HG03175 (cell line): Measurements from ENCODE around the gene KRTAP4-11.
"Not testable (repeated sequence)": the region's sequence is repeated elsewhere in the genome, so short reads cannot be mapped to it uniquely, and the experiment has no call there.

Experiments
- ATAC-seq: cut with Tn5 transposase; IDR thresholded peaks from one replicate; pipeline ENCODE4 v1.9.1; 2021; ENCODE audit warnings: mild to moderate bottlenecking, moderate library complexity; ENCODE audit not compliant: unreplicated experiment

The KRTAP4-11 gene

DNA sequence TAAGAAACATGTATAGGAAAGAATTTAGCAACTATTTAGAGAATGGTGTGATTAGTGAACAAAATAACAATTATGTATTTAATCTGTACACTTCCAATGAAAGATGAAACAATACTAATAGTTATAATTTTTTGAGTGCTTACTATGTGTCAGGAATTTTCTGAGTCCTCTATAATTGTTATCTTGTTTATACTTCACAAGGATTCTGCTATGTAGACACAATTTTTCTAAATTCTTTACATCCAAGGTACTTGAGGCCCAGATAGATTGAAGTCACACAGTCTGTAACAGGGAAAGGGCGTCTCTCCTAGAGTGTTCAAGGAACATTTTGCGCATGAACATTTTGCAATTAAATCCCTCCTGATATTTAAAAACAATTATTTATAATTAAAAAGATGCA lies 6.9 kb upstream of the KRTAP4-11 start:
- ATAC-seq, result no peak

DNA sequence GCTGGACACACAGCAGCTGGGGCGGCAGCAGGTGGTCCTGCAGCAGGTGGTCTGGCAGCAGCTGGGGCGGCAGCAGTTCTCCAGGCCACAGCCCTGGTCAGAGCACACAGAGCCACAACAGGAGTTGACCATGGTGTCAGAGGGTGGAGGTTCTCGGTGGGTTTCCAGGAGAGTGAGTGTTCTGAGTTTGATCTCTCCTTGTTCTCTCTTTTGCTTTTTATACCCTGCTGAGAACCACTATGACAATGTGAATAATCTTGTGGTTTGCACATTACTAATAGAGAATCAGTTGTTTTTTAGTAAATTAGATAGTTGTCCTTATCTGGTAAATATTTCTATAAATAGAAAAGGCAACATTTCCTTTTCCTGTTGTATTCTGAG lies 5.8 kb upstream of the KRTAP4-11 start, which contains the start of gene KRTAP4-12:
TSS of gene KRTAP4-12 (minus strand) at position 192 of the 381 bp plus-strand sequence. CDS start at position 132, 60 bp downstream.
- ATAC-seq, result not testable (repeated sequence)

DNA sequence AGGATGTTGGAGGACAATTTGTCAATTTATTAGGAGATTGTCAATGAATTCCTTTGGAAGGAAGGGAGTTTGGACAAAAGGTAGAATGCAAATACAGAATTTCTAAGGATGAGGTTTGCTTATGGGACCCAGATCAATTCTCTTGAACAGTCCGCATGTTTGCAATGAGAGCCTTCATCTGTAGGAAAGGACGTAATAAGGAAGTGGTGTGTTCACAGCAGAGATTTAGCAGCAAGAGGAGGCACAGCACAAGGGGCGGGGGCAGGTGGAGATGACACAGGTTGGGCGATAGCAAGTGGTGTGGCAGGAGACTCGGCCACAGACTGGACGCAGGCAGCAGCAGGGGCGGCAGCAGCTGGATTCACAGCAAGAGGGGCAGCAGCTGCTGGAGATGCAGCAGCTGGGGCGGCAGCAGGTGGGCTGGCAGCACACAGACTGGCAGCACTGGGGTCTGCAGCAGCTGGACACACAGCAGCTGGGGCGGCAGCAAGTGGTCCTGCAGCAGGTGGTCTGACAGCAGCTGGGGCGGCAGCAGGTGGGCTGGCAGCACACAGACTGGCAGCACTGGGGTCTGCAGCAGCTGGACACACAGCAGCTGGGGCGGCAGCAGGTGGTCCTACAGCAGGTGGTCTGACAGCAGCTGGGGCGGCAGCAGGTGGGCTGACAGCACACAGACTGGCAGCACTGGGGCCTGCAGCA lies 5.3 kb upstream of the KRTAP4-11 start:
- ATAC-seq, result not testable (repeated sequence)

DNA sequence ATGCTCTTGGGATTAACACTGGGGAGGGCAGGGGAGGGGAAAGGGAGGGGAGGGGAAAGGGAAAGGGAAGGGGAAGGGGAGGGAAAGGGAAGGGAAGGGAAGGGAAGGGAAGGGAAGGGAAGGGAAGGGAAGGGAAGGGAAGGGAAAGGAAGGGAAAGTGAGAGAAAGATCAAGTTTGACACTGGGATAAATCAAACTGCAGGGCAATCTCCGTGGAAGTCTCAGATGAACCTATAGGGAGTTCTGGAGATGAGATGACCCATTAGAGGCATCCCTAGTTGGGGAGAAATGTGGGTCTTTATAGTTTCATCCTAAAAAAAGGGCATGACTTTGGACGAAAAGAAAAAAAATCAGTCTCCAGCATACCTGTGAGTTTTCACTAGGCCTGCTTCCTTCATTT lies 3.6 kb upstream of the KRTAP4-11 start:
- no peak for ATAC-seq

DNA sequence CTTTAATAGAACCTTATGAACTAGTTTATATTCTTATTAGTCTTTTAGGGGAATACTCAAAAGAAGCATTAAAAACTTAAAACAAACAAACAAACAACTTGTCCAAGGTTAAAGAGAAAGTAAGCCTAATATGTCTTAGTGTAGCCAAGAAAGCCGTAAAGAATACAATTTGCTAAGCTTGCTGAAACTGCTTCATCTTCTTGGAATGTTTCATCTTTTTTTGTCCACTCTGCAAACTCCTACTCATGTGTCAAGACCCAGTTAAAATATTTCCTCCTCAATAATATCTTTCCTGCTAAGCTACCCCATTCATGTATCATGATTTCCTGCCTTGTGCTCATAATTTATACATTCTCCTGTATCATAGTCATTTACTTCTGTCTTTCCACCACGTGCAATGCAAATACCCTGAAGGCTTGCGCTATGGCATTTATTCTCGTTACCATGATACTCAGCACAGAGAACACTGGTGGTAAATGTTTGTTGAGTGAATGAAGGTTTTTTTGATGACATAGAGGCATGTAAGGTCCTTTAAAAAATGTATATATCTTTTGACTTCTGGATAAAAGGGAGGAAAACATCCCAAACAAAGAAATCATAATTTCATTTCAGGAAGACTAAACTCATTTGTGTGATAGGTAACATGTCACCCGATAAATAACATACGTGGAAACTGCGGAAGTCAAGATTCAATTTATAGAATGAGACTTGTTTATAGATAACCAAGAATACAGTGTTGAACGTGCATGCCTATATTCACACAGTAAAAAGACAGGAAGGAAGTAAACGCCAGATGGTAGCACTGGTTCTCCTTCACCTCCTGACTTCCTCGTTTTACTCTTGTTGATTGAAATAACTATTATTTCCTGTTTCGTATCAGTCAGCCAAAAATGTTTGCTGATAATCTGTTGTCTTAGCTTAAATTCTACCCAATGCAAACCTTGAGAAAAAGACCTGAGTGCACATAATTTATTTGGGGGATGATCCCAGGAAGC lies 1.8 kb upstream of the KRTAP4-11 start:
- not testable (repeated sequence) for ATAC-seq

DNA sequence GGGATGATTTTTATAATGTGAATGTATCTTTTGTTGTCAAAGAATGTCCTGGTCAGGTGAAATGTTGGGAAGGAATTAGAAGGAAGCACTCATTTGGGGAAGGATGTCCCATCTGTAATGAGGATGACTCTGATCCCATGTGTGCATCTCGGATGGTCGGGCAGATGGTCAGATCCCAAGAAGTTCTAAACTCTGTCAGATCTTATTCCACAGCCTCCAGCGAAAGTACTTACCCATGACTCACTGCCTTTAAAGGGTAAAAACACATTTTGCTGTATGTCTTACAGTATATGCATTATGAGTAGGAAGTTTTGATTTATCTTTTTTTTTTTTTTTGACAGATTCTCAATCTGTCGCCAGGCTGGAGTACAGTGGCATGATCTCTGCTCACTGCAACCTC lies 548 bp upstream of the KRTAP4-11 start:
- no peak for ATAC-seq

DNA sequence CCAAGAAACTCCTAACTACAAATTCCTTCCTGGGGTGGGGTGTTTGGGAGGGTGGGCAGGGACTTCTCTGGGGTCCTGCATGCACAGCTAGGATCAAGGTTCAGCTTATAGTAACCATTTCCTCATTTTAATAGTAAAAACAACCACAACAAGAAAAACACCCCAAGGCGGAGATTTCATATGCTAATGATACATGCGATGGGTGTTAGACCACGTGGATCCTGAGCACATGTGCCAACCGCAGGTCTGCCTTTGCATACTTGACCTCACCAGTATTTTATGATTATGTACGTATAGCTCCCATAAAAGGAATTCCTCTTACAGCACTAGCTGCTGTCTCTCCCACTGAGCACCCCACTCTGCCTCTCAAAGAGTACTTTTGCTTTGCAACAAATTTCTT lies 1.9 kb downstream of the KRTAP4-11 start:
- ATAC-seq, result no peak

DNA sequence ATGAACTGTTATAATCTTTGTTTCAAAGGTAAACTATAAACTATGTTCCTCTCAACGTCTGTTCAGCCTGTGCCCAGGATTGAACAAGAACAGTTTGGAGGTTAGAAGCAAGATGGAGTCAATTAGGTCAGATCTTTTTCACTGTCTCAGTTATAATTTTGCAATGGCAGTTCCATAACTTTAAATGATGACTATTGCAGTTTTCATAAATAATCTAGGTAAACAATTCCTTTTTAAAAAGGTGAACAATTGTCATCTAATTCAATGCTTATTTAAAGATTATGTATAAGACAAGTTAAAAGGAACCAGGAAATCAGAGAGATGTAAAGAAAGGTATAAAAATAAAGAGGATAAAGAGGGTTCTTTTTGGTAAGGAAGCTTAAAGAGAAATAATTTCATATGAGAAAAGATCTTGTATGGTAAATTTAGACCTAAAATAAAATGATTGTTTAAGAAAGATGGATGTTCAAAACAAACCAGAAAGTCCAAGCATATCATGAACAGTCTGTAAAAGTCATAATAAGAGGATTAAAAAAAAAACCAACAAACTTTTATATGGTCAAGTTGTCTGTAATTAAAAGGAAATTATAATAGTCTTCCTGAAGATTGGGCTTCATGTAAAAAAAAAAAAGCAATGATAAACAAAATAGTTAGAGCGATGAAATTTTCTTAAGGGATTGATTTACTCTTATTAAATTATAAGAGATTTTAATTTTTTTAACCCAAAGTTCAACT lies 6.9 kb downstream of the KRTAP4-11 start:
- no peak for ATAC-seq

DNA sequence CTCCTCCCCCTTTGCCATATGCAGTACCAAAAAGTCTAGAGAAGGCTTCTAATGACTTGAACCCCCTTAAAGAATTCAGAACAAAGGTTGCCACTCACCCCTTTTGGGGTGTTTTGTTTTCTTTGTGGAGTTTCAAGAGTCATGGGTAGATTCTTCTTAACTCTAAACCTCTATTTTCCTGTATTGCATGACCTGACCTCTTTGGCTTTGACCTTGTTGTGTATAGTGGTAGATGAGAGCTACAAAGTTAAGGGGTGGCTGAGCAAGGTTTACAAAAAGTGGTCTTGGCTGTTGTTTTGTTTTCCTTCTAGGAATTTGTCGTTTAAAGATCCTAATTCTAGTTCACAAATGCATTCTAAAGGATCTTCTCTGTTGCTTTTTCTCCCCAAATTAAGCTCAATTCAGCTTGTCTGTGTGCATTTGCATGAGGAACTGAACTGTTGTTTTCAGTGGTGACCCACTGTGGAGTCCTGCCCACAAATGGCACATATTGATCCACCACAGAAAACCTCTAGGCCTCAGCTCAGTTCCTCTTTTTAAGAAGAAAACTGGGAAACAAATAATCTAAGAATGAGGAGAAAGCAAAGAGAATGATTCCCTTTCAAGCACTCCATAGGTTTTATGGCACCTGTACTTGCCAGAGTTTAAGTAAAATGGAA lies 9.3 kb downstream of the KRTAP4-11 start:
- ATAC-seq, result not testable (repeated sequence)

DNA sequence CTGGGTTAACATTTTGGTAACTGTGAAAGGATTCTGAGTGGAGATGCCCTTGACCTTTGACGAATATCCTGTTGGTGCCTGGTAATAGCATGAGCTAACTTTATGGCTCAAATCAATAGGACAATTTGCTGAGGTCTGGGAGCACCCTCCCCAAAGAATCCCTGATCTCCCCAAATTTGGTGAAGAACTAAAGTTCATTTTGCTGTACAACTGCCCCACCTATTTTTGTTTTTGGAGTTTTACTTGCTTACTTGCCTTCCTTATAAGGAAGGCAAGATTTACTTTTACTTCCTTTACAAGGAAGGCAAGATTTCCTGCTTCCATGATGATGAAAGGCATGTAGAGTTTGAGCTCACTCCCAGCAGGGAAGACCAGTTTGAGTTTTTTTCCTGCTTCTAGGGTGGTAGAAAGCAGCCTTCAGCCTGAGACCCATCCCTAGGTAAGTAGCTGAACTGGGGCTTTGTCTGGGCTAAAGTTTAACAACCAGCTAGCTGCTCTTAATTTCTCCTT lies 10.2 kb downstream of the KRTAP4-11 start:
- ATAC-seq, result no peak

DNA sequence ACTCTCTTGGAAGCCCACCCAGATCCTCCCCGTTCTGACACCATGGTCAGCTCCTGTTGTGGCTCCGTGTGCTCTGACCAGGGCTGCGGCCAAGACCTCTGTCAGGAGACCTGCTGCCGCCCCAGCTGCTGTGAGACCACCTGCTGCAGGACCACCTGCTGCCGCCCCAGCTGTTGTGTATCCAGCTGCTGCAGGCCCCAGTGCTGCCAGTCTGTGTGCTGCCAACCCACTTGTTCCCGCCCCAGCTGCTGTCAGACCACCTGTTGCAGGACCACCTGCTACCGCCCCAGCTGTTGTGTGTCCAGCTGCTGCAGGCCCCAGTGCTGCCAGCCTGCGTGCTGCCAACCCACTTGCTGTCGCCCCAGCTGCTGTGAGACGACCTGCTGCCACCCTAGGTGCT lies 12.8 kb downstream of the KRTAP4-11 start, which contains the start of gene KRTAP4-9:
TSS of gene KRTAP4-9 (plus strand) at position 43 of the 400 bp plus-strand sequence. CDS start at position 43, 0 bp downstream.
- not testable (repeated sequence) for ATAC-seq

DNA sequence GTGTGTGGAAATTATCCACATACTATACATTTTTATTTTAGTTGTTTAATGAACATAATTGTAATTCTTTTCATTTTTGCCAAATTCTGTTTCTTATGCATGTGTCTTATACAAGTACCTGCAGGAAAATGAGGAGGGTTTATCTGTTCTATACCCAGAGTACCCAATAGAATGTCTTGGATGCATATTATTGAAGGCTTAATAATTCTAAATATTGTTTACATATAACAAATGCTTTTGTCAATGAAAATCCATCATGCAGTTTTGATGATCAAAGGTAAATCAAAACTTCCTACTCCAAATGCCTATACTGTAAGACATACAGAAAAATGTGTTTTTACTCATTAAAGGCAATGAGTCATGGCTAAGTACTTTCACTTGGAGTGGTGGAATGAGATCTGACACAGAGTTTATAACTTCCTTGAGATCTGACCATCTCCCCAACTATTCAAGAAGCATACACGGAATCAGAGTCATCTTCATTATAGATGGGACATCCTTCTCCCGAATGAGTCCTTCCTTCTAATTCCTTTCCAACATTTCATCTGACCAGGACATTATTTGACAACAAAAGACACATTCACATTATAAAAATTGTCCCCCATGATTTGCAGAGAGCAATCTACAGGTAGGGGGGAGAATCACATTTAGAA lies 13.7 kb downstream of the KRTAP4-11 start:
- ATAC-seq, result not testable (repeated sequence)

DNA sequence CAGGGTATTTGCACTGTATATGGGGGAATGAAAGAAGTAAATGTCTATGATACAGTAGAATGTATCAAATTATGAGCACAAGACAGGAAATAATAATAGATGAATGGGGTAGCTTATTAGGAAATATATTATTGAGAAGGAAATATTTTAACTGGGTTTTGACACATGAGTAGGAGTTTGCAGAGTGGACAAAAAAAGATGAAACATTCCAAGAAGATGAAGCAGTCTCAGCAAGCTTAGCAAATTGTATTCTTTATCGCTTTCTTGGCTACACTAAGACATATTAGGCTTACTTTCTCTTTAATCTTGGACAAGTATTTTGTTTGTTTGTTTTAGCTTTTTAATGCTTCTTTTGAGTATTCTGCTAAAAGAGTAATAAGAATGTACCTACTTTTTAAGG lies 14.3 kb downstream of the KRTAP4-11 start:
- no peak for ATAC-seq

DNA sequence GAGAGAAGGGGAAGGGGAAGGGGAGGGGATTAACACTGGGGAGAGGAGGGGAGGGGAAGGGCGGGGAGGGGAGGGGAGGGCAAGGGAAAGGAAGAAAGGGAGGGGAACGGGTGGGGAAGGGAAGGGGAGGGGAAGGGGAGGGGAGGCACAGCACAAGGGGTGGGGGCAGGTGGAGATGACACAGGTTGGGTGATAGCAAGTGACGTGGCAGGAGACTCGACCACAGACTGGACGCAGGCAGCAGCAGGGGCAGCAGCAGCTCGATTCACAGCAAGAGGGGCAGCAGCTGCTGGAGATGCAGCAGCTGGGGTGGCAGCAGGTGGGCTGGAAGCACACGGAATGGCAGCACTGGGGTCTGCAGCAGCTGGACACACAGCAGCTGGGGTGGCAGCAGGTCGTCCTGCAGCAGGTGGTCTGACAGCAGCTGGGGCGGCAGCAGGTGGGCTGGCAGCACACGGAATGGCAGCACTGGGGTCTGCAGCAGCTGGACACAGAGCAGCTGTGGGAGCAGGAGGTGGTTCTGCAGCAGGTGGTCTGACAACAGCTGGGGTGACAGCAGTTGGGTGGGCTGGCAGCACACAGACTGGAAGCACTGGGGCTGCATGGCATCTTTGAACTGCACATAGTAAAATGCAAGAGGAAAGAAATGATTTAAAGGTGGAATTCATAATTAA lies 16.4 kb downstream of the KRTAP4-11 start, which contains the start of gene KRTAP4-16:
TSS of gene KRTAP4-16 (minus strand) at position 624 of the 674 bp plus-strand sequence. CDS start at position 624, 0 bp downstream.
- no peak for ATAC-seq

DNA sequence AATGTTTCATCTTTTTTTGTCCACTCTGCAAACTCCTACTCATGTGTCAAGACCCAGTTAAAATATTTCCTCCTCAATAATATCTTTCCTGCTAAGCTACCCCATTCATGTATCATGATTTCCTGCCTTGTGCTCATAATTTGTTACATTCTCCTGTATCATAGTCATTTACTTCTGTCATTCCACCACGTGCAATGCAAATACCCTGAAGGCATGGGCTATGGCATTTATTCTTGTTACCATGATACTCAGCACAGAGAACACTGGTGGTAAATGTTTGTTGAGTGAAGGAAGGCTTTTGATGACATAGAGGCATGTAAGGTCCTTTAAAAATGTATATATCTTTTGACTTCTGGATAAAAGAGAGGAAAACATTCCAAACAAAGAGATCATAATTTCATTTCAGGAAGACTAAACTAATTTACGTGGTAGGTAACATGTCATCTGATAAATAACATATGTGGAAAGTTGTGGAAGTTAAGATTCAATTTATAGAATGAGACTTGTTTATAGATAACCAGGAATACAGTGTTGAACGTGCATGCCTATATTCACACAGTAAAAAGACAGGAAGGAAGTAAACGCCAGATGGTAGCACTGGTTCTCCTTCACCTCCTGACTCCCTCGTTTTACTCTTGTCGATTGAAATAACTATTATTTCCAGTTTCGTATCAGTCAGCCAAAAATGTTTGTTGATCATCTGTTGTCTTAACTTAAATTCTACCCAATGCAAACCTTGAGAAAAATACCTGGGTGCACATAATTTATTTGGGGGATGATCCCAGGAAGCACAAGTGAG lies 18.3 kb downstream of the KRTAP4-11 start:
- not testable (repeated sequence) for ATAC-seq

DNA sequence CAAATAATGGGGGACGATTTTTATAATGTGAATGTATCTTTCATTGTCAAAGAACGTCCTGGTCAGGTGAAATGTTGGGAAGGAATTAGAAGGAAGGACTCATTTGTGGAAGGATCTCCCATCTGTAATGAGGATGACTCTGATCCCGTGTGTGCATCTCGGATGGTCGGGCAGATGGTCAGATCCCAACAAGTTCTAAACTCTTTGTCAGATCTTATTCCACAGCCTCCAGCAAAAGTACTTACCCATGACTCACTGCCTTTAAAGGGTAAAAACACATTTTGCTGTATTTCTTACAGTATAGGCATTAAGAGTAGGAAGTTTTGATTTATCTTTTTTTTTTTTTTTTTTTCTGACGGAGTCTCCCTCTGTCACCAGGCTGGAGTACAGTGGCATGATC lies 19.7 kb downstream of the KRTAP4-11 start:
- no peak for ATAC-seq

DNA sequence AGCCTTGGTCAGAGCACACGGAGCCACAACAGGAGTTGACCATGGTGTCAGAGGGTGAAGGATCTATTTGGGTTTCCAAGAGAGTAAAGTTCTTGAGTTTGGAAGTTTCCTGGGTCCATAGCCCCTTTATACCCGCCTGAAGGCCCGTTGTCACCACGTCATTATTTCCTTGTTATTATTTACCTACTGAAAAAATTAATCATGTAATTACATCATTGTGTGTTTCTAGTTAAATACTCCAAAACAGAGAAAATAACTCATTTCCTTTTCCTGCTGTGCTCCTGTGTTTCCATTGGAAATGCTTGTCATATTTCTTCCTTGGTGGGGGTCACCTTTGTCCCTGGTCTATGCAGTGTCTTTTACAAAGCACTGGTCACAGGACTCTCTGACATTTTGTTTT lies 20.1 kb downstream of the KRTAP4-11 start, which contains the start of gene KRTAP4-8:
TSS of gene KRTAP4-8 (minus strand) at position 101 of the 400 bp plus-strand sequence. CDS start at position 43, 58 bp downstream.
- no peak for ATAC-seq

DNA sequence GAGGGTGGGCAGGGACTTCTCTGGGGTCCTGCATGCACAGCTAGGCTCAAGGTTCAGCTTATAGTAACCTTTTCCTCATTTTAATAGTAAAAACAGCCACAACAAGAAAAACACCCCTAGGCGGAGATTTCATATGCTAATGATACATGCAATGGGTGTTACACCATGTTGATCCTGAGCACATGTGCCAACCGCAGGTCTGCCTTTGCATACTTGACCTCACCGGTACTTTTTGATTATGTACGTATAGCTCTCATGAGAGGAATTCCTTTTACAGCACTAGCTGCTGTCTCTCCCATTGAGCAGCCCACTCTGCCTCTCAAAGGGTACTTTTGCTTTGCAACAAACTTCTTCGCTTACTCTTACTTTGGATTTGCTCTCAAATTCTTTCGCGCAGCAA lies 22.1 kb downstream of the KRTAP4-11 start:
- no peak for ATAC-seq
